Measurements from ENCODE around the gene CRB3. TPM values are rescaled to one million over a fixed set of nuclear protein-coding genes. Genes with fewer than 3 reads are reported as not detected.

CRB3 gene
- total and polyA plus RNA-seq, 2 experiments from 2014 or later = 11.8 to 44.4 TPM

DNA sequence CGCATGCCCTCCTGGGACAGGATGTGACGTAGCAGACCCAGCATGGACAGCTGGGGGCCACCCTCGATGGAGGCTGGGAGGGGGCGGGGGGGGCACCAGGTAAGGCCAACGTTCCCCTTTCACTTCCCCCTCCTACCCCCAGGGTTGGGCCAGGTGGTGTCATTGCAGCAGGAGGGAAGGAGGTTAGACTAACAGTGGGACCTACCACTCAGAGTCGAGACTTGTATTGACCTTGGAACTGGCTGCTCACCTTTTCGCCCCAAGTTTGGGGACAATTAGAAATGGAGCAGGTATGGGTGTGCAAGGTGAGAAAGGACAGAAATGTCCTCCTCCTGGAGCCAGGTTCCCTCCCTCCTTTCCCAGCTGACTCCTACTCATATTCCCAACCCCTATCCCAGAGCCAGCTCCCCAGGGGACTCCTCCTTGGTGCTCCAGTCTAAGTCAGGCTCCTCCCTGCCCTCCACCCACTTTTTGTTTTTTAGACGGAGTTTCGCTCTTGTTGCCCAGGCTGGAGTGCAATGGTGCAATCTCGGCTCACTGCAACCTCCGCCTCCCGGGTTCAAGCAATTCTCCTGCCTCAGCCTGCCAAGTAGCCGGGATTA lies 21.9 kb upstream of the CRB3 start:
- H3K27ac Mint-ChIP-seq = no peak overlapping the region
- Histone ChIP-seq H3K4me3 (no peak overlapping the region), H3K27me3 (ENCODE audit: insufficient read depth) (no peaks in the 10 kb centered on the region), H4K20me1 (replicated peaks; ENCODE audit: insufficient read depth) (no peaks in the 10 kb centered on the region; the same call in 1 of the 2 replicates), H3K27ac (ENCODE audit: low read depth) (no peak overlapping the region), H2AFZ (no peak overlapping the region), H3K36me3 (ENCODE audit: insufficient read depth) (no peaks in the 10 kb centered on the region), H3F3A (replicated peaks; ENCODE audit: low read depth) (no peaks in the 10 kb centered on the region), H3K9me2 (ENCODE audit: insufficient read depth) (no peaks in the 10 kb centered on the region), H3K4me1 (ENCODE audit: insufficient read depth) (no peaks in the 10 kb centered on the region), H3K79me2 (replicated peaks; ENCODE audit: insufficient read depth) (no peaks in the 10 kb centered on the region), H3K4me2 (no peak overlapping the region)
- peaks cover 8% of the 10 kb centered on the region for H3K36me3 Mint-ChIP-seq (ENCODE audit: low read depth)
- no peaks in the 10 kb centered on the region for H3K4me1 Mint-ChIP-seq
- no peak overlapping the region for H3K4me3 Mint-ChIP-seq
- TF ChIP-seq JUNB (IDR thresholded peaks at IDR 0.05; ENCODE audit: unreplicated experiment) (no peak), REST (IDR thresholded peaks at IDR 0.05; ENCODE audit: unreplicated experiment) (no peak), EZH2 (IDR thresholded peaks at IDR 0.05; ENCODE audit: low read depth, unreplicated experiment) (no peak), ZNF462 (CRISPR knock-in tag; IDR thresholded peaks at IDR 0.05) (no peak), CTCF (conservative IDR thresholded peaks at IDR 0.05; ENCODE audit: low read depth in 2 of 2) (no peak), NANOG (IDR thresholded peaks at IDR 0.05; ENCODE audit: borderline replicate concordance) (no peak)
- peaks cover 3% of the 10 kb centered on the region for H3K27me3 Mint-ChIP-seq (ENCODE audit: insufficient read depth, low read depth, poor library complexity)
- peaks cover 2% of the 10 kb centered on the region; the same call in 1 of the 3 replicates for H3K9me3 Mint-ChIP-seq
- ATAC-seq (no peak), DNase-seq (ENCODE audit: low spot score) (no peak)

All from GM23338 (cell line).